ENCODE results near the gene COQ8A. TPM values are rescaled to one million over a fixed set of nuclear protein-coding genes. Genes with fewer than 3 reads are reported as not detected.

COQ8A gene
- total and polyA plus RNA-seq, 8 donors: 26.4 to 384 (median 65.2) TPM

GRCh38 chr1:226903819-226904716 lies 36.0 kb upstream of the COQ8A start:
- WGBS, 5 donors: 77 to 85% (median 81%) methylated on average over 12 of the region's 12 CpGs
- peak overlapping the region in 2 of 5 donors; percentile 2 to 56 for H3K27ac ChIP-seq
- peak in 1 of 2 donors; percentile 80 for DNase-seq
- no peaks in the 10 kb centered on the region for H3K9me3 ChIP-seq
- no peaks in the 10 kb centered on the region for H3K27me3 ChIP-seq
- intact Hi-C loops (cut with DNase I; ENCODE audit: low total_unique reads): no loop called here
- H3K36me3 ChIP-seq: peaks cover 7 to 54% (median 45%) of the 10 kb centered on the region in 4 donors
- TF ChIP-seq POLR2AphosphoS5 (IDR thresholded peaks at IDR 0.05) (no peak), POLR2A (IDR thresholded peaks at IDR 0.05) (no peak), EP300 (IDR thresholded peaks at IDR 0.05) (no peak)
- TF ChIP-seq, protein P1, sequence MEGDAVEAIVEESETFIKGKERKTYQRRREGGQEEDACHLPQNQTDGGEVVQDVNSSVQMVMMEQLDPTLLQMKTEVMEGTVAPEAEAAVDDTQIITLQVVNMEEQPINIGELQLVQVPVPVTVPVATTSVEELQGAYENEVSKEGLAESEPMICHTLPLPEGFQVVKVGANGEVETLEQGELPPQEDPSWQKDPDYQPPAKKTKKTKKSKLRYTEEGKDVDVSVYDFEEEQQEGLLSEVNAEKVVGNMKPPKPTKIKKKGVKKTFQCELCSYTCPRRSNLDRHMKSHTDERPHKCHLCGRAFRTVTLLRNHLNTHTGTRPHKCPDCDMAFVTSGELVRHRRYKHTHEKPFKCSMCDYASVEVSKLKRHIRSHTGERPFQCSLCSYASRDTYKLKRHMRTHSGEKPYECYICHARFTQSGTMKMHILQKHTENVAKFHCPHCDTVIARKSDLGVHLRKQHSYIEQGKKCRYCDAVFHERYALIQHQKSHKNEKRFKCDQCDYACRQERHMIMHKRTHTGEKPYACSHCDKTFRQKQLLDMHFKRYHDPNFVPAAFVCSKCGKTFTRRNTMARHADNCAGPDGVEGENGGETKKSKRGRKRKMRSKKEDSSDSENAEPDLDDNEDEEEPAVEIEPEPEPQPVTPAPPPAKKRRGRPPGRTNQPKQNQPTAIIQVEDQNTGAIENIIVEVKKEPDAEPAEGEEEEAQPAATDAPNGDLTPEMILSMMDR (IDR thresholded peaks at IDR 0.05): no peak
- H3K4me1 ChIP-seq: peaks cover 0 to 11% (median 0%) of the 10 kb centered on the region in 4 donors
- H3K4me3 ChIP-seq: no peak overlapping the region

DNA sequence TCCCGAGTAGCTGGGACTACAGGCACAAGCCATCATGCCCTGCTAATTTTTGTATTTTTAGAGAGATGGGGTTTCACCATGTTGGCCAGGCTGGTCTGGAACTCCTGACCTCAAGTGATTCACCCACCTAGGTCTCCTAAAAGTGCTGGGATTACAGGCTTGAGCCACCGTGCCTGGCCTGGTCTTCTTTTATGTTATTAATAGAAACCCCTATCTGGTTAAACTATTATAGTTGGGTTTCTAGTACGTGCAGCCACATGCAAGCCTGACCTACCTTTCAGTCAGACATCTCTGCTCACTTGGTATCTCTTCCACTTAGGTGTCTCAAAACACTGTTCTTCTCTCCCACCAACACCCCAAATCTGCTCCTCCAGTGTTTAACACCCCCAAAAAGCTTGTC lies 35.3 kb upstream of the COQ8A start:
- Histone ChIP-seq H3K36me3 (peaks cover 3 to 52% (median 41%) of the 10 kb centered on the region in 4 donors), H3K4me1 (peaks cover 0 to 11% (median 0%) of the 10 kb centered on the region in 4 donors), H3K27ac (peak overlapping the region in 1 of 5 donors; percentile 2), H3K27me3 (no peaks in the 10 kb centered on the region), H3K4me3 (no peak overlapping the region), H3K9me3 (no peaks in the 10 kb centered on the region)
- intact Hi-C loops (cut with DNase I; ENCODE audit: low total_unique reads): no loop called here
- DNase-seq: no peak
- TF ChIP-seq, protein P1 (IDR thresholded peaks at IDR 0.05): no peak
- TF ChIP-seq EP300 (IDR thresholded peaks at IDR 0.05) (no peak), POLR2AphosphoS5 (IDR thresholded peaks at IDR 0.05) (no peak), POLR2A (IDR thresholded peaks at IDR 0.05) (no peak)
- 77 to 91% (median 87%) methylated on average over 3 of the region's 3 CpGs for whole genome bisulfite sequencing, 5 donors

- H3K4me1 ChIP-seq: peaks cover 0 to 13% (median 0%) of the 10 kb centered on the region in 4 donors
- intact Hi-C loops (cut with DNase I; ENCODE audit: low total_unique reads): no loop called here
- no peak overlapping the region for H3K27ac ChIP-seq
- H3K27me3 ChIP-seq: no peaks in the 10 kb centered on the region
- TF ChIP-seq EP300 (IDR thresholded peaks at IDR 0.05) (no peak), POLR2AphosphoS5 (IDR thresholded peaks at IDR 0.05) (no peak), POLR2A (IDR thresholded peaks at IDR 0.05) (no peak)
- TF ChIP-seq, protein P1 (IDR thresholded peaks at IDR 0.05): no peak
- WGBS, 5 donors: 93 to 99% (median 97%) methylated on average over 10 of the region's 10 CpGs
- no peaks in the 10 kb centered on the region for H3K9me3 ChIP-seq
- no peak overlapping the region for H3K4me3 ChIP-seq
- no peak for DNase-seq
- peaks cover 3 to 33% (median 25%) of the 10 kb centered on the region in 4 donors for H3K36me3 ChIP-seq
Measured at GRCh38 chr1:226908419-226908818, 31.7 kb upstream of the COQ8A start.

GRCh38 chr1:226908913-226909312 lies 31.2 kb upstream of the COQ8A start:
- Histone ChIP-seq H3K4me3 (no peak overlapping the region), H3K9me3 (no peaks in the 10 kb centered on the region), H3K27me3 (no peaks in the 10 kb centered on the region), H3K27ac (no peak overlapping the region), H3K4me1 (peaks cover 0 to 8% (median 0%) of the 10 kb centered on the region in 4 donors), H3K36me3 (peaks cover under 1 to 33% (median 26%) of the 10 kb centered on the region in 4 donors)
- TF ChIP-seq POLR2AphosphoS5 (IDR thresholded peaks at IDR 0.05) (no peak), POLR2A (IDR thresholded peaks at IDR 0.05) (no peak), EP300 (IDR thresholded peaks at IDR 0.05) (no peak)
- TF ChIP-seq, protein P1 (IDR thresholded peaks at IDR 0.05): no peak
- DNase-seq: peak in 1 of 2 donors; percentile 23
- intact Hi-C loops (cut with DNase I; ENCODE audit: low total_unique reads): no loop called here
- 45 to 100% (median 92%) methylated on average over 1 of the region's 1 CpG for WGBS, 5 donors

Measured in stomach (tissue), 9 donors.